Nephron progenitor cell (in vitro differentiated cells): ENCODE measurements around the gene SORL1.
"Not testable (repeated sequence)": the region's sequence is repeated elsewhere in the genome, so short reads cannot be mapped to it uniquely, and the experiment has no call there.

Experiments
- DNase-seq: peaks from one replicate; pipeline ENCODE4 v3.0.0; 2021
- H3K27ac Mint-ChIP-seq: 2 replicates; pipeline ENCODE4 v1.8.0; 2021; ENCODE audit warnings: mild to moderate bottlenecking, moderate library complexity, mixed read lengths
- H3K27me3 Mint-ChIP-seq: 2 replicates; pipeline ENCODE4 v1.8.0; 2021; ENCODE audit warnings: mild to moderate bottlenecking, low read depth, mixed read lengths; ENCODE audit not compliant: poor library complexity
- H3K36me3 Mint-ChIP-seq: 2 replicates; pipeline ENCODE4 v1.8.0; 2021; ENCODE audit warnings: low read depth, mixed read lengths
- H3K4me1 Mint-ChIP-seq: 2 replicates; pipeline ENCODE4 v1.8.0; 2021; ENCODE audit warnings: mixed read lengths
- H3K4me3 Mint-ChIP-seq: 2 replicates; pipeline ENCODE4 v1.8.0; 2021; ENCODE audit warnings: mild to moderate bottlenecking, moderate library complexity, mixed read lengths
- H3K9me3 Mint-ChIP-seq: 2 replicates; pipeline ENCODE4 v1.8.0; 2021; ENCODE audit warnings: mild to moderate bottlenecking, moderate library complexity, mixed read lengths
- TF ChIP-seq, protein P1 (sequence below): fragments of 200-600 bp; sonication (generic); IDR thresholded peaks from 2 replicates; pipeline ENCODE4 v1.5.0; 2021; ENCODE audit warnings: antibody characterized with exemption

Gene SORL1

DNA sequence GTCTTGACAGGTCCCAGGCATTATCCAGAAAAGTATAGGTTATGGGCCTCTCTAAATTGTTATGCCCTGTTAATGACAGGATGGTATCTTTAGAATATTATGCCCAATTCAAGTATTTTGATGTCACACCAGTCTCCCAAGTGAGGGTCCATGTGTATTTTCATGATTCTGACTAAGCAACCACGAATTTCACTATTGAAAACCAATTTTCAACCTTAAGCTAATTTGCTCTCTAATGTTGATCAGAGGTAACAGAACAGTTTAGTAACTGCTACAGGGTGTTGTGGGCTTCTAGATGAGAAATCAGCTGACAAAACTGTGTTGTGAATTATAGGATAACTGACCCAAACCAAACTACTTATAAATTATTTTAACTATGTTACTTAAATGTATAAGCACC, 48.6 kb downstream of the SORL1 start:
- H3K27ac Mint-ChIP-seq: no peak overlapping the region
- peaks cover 40% of the 10 kb centered on the region for H3K9me3 Mint-ChIP-seq
- H3K4me1 Mint-ChIP-seq: peaks cover 15% of the 10 kb centered on the region
- TF ChIP-seq, protein P1, sequence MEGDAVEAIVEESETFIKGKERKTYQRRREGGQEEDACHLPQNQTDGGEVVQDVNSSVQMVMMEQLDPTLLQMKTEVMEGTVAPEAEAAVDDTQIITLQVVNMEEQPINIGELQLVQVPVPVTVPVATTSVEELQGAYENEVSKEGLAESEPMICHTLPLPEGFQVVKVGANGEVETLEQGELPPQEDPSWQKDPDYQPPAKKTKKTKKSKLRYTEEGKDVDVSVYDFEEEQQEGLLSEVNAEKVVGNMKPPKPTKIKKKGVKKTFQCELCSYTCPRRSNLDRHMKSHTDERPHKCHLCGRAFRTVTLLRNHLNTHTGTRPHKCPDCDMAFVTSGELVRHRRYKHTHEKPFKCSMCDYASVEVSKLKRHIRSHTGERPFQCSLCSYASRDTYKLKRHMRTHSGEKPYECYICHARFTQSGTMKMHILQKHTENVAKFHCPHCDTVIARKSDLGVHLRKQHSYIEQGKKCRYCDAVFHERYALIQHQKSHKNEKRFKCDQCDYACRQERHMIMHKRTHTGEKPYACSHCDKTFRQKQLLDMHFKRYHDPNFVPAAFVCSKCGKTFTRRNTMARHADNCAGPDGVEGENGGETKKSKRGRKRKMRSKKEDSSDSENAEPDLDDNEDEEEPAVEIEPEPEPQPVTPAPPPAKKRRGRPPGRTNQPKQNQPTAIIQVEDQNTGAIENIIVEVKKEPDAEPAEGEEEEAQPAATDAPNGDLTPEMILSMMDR: no peak
- no peak for DNase-seq
- H3K36me3 Mint-ChIP-seq: peaks cover 87% of the 10 kb centered on the region
- no peak overlapping the region for H3K4me3 Mint-ChIP-seq
- no peaks in the 10 kb centered on the region for H3K27me3 Mint-ChIP-seq

DNA sequence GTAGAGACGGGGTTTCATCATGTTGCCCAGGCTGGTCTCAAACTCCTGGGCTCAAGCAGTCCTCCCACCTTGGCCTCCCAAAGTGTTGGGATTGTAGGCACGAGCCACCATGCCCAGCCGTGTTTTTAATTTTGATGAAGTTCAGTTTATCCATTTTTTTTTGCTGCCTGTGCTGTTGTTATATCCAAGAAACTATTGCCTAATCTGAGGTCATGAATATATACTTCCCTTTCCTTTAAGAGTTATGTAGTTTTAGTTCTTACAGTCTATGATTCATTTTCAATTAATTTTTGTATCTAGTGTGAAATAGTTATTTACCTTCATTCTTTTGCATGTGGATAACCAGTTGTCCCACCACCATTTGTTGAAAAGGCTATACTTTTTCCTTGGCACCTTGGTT, 50.9 kb downstream of the SORL1 start:
- DNase-seq: no peak
- Mint-ChIP-seq H3K4me1 (peaks cover 15% of the 10 kb centered on the region), H3K4me3 (no peak overlapping the region), H3K27ac (no peak overlapping the region), H3K36me3 (peaks cover 87% of the 10 kb centered on the region), H3K9me3 (peaks cover 59% of the 10 kb centered on the region), H3K27me3 (no peaks in the 10 kb centered on the region)
- TF ChIP-seq, protein P1: no peak

DNA sequence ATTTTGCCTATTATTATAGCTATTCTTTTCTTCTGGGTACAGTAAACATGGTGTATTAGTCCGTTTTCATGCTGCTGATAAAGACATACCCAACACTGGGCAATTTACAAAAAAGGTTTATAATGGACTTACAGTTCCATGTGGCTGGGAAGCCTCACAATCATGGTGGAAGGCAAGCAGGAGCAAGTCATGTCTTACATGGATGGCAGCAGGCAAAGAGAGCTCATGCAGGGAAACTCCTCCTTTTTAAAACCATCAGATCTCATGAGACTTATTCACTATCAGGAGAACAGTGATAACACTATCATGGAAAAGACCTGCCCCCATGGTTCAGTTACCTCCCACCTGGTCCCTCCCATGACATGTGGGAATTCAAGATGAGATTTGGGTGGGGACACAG, 54.1 kb downstream of the SORL1 start:
- DNase-seq, H3K4me1 Mint-ChIP-seq, H3K4me3 Mint-ChIP-seq, H3K27me3 Mint-ChIP-seq, H3K27ac Mint-ChIP-seq: not testable (repeated sequence)
- H3K9me3 Mint-ChIP-seq: peaks cover 68% of the 10 kb centered on the region
- peaks cover 90% of the 10 kb centered on the region for H3K36me3 Mint-ChIP-seq

DNA sequence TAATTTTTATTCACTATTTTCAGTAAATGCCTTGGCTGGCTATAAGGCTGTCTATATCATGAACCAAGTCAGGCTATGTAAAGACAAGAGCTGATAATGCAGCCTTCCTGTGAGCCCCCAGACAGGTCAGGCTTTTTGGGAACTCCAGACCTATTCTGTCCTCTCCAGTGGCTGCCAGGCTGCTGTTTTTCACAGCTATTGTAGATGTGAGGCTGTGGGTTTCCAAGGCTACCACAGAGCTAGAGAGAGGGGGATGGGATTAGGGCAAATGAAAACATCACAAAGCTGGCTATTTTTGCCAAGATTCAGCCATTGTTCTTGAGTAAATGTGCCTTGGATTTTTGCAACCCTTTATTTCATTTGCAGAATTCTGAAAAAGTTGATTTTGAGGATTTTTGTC, 56.3 kb downstream of the SORL1 start:
- Mint-ChIP-seq H3K4me3 (no peak overlapping the region), H3K9me3 (peaks cover 51% of the 10 kb centered on the region), H3K27me3 (no peaks in the 10 kb centered on the region), H3K36me3 (peaks cover 83% of the 10 kb centered on the region), H3K4me1 (peaks cover 13% of the 10 kb centered on the region), H3K27ac (no peak overlapping the region)
- DNase-seq: no peak
- TF ChIP-seq, protein P1: no peak

DNA sequence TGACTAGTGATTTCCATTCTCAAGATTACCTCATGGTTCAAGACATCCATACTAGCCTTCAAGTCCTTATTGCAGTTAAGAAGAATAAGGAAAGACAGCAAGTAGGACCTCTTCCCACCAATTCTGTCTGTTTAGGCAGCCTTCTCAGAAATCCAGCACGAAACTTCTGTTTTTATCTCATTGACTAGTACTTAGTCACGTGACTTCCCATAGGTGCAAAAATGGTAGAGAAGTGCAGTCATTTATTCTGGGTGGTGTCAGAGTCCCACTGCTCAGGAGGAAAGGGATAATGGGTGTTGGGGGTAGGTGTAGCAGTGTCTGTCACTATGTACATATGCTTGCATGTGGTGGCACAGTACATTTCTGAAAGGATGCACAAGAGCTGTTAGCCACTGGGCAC, 58.3 kb downstream of the SORL1 start:
- no peak overlapping the region for H3K27ac Mint-ChIP-seq
- H3K4me3 Mint-ChIP-seq: no peak overlapping the region
- H3K9me3 Mint-ChIP-seq: peaks cover 35% of the 10 kb centered on the region
- no peaks in the 10 kb centered on the region for H3K27me3 Mint-ChIP-seq
- no peak for DNase-seq
- H3K4me1 Mint-ChIP-seq: peaks cover 33% of the 10 kb centered on the region
- peaks cover 83% of the 10 kb centered on the region for H3K36me3 Mint-ChIP-seq
- TF ChIP-seq, protein P1: no peak

DNA sequence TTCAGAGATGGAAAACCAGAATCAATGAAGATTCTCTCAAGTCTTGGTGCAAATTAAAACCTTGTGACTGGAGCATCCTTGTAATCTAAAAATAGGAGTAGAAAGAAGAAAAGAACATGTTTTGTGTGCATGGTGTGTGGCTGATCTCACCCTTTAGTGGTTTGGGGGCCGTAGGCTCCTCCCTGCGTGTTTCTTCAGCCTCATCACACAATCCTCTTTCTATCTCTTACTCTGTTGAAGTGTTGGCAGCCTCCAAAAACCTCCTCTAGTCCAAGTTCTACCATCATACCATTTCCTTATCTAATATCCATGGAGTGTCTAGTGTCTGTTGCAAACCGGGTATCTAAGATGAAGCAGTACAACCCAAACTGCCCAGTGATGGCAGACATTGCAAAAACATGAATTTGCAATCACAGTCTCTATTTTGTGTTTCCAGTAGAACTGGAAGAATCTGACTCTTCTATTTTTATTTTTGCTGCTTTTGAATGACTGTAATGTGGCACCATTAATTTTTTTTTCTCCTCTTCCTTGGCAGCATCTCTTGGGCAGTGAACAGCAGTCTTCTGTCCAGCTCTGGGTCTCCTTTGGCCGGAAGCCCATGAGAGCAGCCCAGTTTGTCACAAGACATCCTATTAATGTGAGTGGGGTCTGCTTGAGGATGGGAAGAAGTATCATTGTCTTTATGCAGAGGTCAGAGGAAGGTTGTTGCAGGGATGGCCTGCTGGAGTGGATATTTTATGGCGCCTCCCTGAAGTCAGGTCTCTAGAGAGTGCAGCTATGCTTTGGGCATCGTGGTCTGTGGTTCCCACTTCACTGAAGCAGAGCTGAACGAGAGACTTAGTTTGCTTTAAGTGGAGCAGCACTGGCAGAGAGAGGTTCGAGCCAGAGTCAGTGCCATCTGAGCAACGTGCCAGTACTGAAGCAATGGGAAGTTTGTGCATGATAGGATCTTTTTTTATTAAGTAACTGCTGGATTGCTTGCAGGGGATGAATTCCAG, 60.7 kb downstream of the SORL1 start:
- H3K27me3 Mint-ChIP-seq: peaks cover 3% of the 10 kb centered on the region
- peaks cover 46% of the 10 kb centered on the region for H3K4me1 Mint-ChIP-seq
- H3K36me3 Mint-ChIP-seq: peaks cover 79% of the 10 kb centered on the region
- no peak overlapping the region for H3K27ac Mint-ChIP-seq
- no peak for DNase-seq
- H3K4me3 Mint-ChIP-seq: no peak overlapping the region
- H3K9me3 Mint-ChIP-seq: peaks cover 12% of the 10 kb centered on the region
- TF ChIP-seq, protein P1: no peak
